Spleen (tissue), 11 donors: ENCODE data around the gene SAP130. TPM values are rescaled to one million over a fixed set of nuclear protein-coding genes. Genes with fewer than 3 reads are reported as not detected.

ENCODE experiments used
- DNase-seq: peaks from one replicate; pipeline ENCODE4 v3.0.0-alpha.2; 2020
- H3K27ac ChIP-seq, 8 donors: fragments of 200-600 bp; sonication (generic) in 7 of 8; 1 replicate in 4 of 8; 2 replicates in 4 of 8; pipeline versions ENCODE4 v1.5.0 to v1.8.0; 2016 to 2021; ENCODE audit warnings: inconsistent platforms in 4 of 8, mild to moderate bottlenecking in 4 of 8, moderate library complexity in 1 of 8
- H3K27me3 ChIP-seq, 7 donors: fragments of 200-600 bp; sonication (generic) in 6 of 7; replicated peaks in 1 of 7; 1 replicate in 4 of 7; 2 replicates in 3 of 7; pipeline versions ENCODE4 v1.5.0 to v1.8.0; 2016 to 2021; ENCODE audit warnings: inconsistent platforms in 3 of 7, mild to moderate bottlenecking in 1 of 7
- H3K36me3 ChIP-seq, 6 donors: fragments of 200-600 bp; sonication (generic) in 5 of 6; 1 replicate in 4 of 6; 2 replicates in 2 of 6; pipeline versions ENCODE4 v1.5.0 to v1.8.0; 2016 to 2021; ENCODE audit warnings: inconsistent platforms in 2 of 6
- H3K4me1 ChIP-seq, 6 donors: fragments of 200-600 bp; sonication (generic) in 5 of 6; 1 replicate in 3 of 6; 2 replicates in 3 of 6; pipeline versions ENCODE4 v1.5.0 to v1.8.0; 2016 to 2021; ENCODE audit warnings: inconsistent platforms in 3 of 6
- H3K4me3 ChIP-seq, 8 donors: fragments of 200-600 bp; sonication (generic) in 7 of 8; 1 replicate in 4 of 8; 2 replicates in 4 of 8; pipeline versions ENCODE4 v1.5.0 to v1.8.0; 2016 to 2021; ENCODE audit warnings: inconsistent platforms in 4 of 8, mild to moderate bottlenecking in 4 of 8, moderate library complexity in 2 of 8
- H3K9me3 ChIP-seq, 8 donors: fragments of 200-600 bp; sonication (generic) in 7 of 8; 1 replicate in 4 of 8; 2 replicates in 4 of 8; pipeline versions ENCODE4 v1.5.0 to v1.8.0; 2016 to 2021; ENCODE audit warnings: inconsistent platforms in 4 of 8
- CTCF ChIP-seq, 11 experiments: fragments of 200-600 bp in 7 of 11; fragments of 450-650 bp in 4 of 11; sonication (generic) in 4 of 11; IDR thresholded peaks in 8 of 11; conservative IDR thresholded peaks in 3 of 11; 1 replicate in 7 of 11; 2 replicates in 4 of 11; pipeline versions ENCODE4 v1.4.0 to v1.8.0; 2016 to 2021; ENCODE audit warnings: antibody characterized with exemption in 11 of 11, inconsistent platforms in 4 of 11, mild to moderate bottlenecking in 1 of 11
- POLR2A ChIP-seq, 3 donors: fragments of 450-650 bp; IDR thresholded peaks; one replicate each; pipeline ENCODE4 v1.5.1; 2017; ENCODE audit warnings: antibody characterized with exemption in 3 of 3, mild to moderate bottlenecking in 1 of 3
- POLR2AphosphoS5 ChIP-seq, 3 donors: sonication (generic); formaldehyde crosslinking; IDR thresholded peaks; one replicate each; pipeline ENCODE4 v1.5.1; 2017; ENCODE audit warnings: antibody characterized with exemption in 3 of 3
- WGBS, 5 donors: extraction: QIAGEN DNeasy Blood & Tissue Kit in 3 of 5; methylation state at CpG; one replicate each; pipeline versions ENCODE4 v1.1.5 to v1.1.7; 2013 to 2018; 5-methylcytosine and 5-hydroxymethylcytosine counted together
- intact Hi-C: fragments of 100-400 bp; cut with DNase I; formaldehyde crosslinking; loops from one replicate; pipeline ENCODE4 v1.15.0; 2023; ENCODE audit warnings: low total_unique reads
- polyA plus RNA-seq, 3 donors: library from polyadenylated mRNA; stranded (reverse); fragments of 200-250 nt; gene quantifications; one replicate each; pipeline ENCODE4 v1.2.1, GENCODE V29; 2013
- total RNA-seq, 7 donors: library from RNA; depleted of rRNA in 3 of 7; stranded (reverse); fragments of >200 nt in 3 of 7; fragmentation: NEBNext Ultra II Directional in 4 of 7; extraction: Animal tissue kit (Norgen Biotek cat#: 25700) in 4 of 7; gene quantifications; one replicate each; pipeline versions ENCODE4 v1.1.0 to v1.2.1, GENCODE V29; 2016 to 2021
- donor health status: healthy with polysubstance abuse.
- donor health status: DM: no; HTN: no; CAD: no; lungs with moderate emphysema.
- donor health status: DM: no; HTN: no; CAD: no.
- donor health status: Bipolar disorder and iron deficiency.
- donor health status: healthy.
- donor health status: DM: no; HTN: no; CAD: no.
- donor health status: DM: yes; HTN: yes; CAD: no.

SAP130 gene
- total and polyA plus RNA-seq, 10 donors = 3.6 to 23.5 (median 16.5) TPM

- TF ChIP-seq CTCF (IDR thresholded peaks at IDR 0.05 in 8 of 11, conservative IDR thresholded peaks at IDR 0.05 in 3 of 11) (no peak), POLR2AphosphoS5 (IDR thresholded peaks at IDR 0.05) (no peak), POLR2A (IDR thresholded peaks at IDR 0.05) (no peak)
- 78 to 92% (median 90%) methylated on average over 3 of the region's 3 CpGs for WGBS, 5 donors
- DNase-seq = no peak
- Histone ChIP-seq H3K27ac (no peak overlapping the region), H3K4me1 (no peaks in the 10 kb centered on the region), H3K36me3 (no peaks in the 10 kb centered on the region), H3K9me3 (peaks cover 5 to 74% (median 50%) of the 10 kb centered on the region in 8 donors), H3K27me3 (no peaks in the 10 kb centered on the region), H3K4me3 (no peak overlapping the region)
- intact Hi-C loops = no loop called here
Observed at GRCh38 chr2:128041561-128041960, 13.7 kb upstream of the SAP130 start.

GRCh38 chr2:128040166-128040771 is 12.4 kb upstream of the SAP130 start:
- Histone ChIP-seq H3K4me1 (no peaks in the 10 kb centered on the region), H3K36me3 (no peaks in the 10 kb centered on the region), H3K27ac (no peak overlapping the region), H3K27me3 (no peaks in the 10 kb centered on the region), H3K9me3 (peaks cover 7 to 83% (median 57%) of the 10 kb centered on the region in 8 donors), H3K4me3 (no peak overlapping the region)
- TF ChIP-seq POLR2AphosphoS5 (IDR thresholded peaks at IDR 0.05) = no peak
- TF ChIP-seq POLR2A (IDR thresholded peaks at IDR 0.05) = no peak
- WGBS, 5 donors = 76 to 88% (median 87%) methylated on average over 8 of the region's 8 CpGs
- DNase-seq = no peak
- intact Hi-C loops = no loop called here

GRCh38 chr2:128039535-128039934 is 11.7 kb upstream of the SAP130 start:
- H3K27me3 ChIP-seq = peaks cover 0 to under 1% (median 0%) of the 10 kb centered on the region in 7 donors
- WGBS, 5 donors = 90 to 95% (median 92%) methylated on average over 9 of the region's 9 CpGs
- no peak for DNase-seq

GRCh38 chr2:128038411-128038810 is 10.6 kb upstream of the SAP130 start:
- TF ChIP-seq CTCF (IDR thresholded peaks at IDR 0.05 in 8 of 11, conservative IDR thresholded peaks at IDR 0.05 in 3 of 11) (no peak), POLR2A (IDR thresholded peaks at IDR 0.05) (no peak), POLR2AphosphoS5 (IDR thresholded peaks at IDR 0.05) (no peak)
- Histone ChIP-seq H3K27ac (no peak overlapping the region), H3K27me3 (peaks cover 0 to 7% (median 0%) of the 10 kb centered on the region in 7 donors), H3K9me3 (peaks cover 7 to 69% (median 45%) of the 10 kb centered on the region in 8 donors), H3K4me1 (no peaks in the 10 kb centered on the region), H3K36me3 (no peaks in the 10 kb centered on the region), H3K4me3 (no peak overlapping the region)
- intact Hi-C loops = no loop called here
- no peak for DNase-seq
- 61 to 72% (median 67%) methylated on average over 3 of the region's 3 CpGs for WGBS, 5 donors

More at GRCh38 chr2:128039535-128039934, 11.7 kb upstream of the SAP130 start:
- H3K9me3 ChIP-seq = peaks cover 7 to 80% (median 56%) of the 10 kb centered on the region in 8 donors
- TF ChIP-seq CTCF (IDR thresholded peaks at IDR 0.05 in 8 of 11, conservative IDR thresholded peaks at IDR 0.05 in 3 of 11) = no peak
- TF ChIP-seq POLR2A (IDR thresholded peaks at IDR 0.05) = no peak
- no peak for TF ChIP-seq POLR2AphosphoS5 (IDR thresholded peaks at IDR 0.05)
- intact Hi-C loops = no loop called here
- H3K27ac ChIP-seq = no peak overlapping the region
- no peak overlapping the region for H3K4me3 ChIP-seq
- H3K4me1 ChIP-seq = no peaks in the 10 kb centered on the region
- no peaks in the 10 kb centered on the region for H3K36me3 ChIP-seq
